H1 (cell line): ENCODE results near the gene OGFRL1.

Experiments used
- CTCF ChIP-seq, 3 experiments: IDR thresholded peaks; 1 replicate in 2 of 3; 2 replicates in 1 of 3; pipeline versions ENCODE4 v1.5.1 to v1.6.1; 2011; ENCODE audit warnings: low read length in 3 of 3, mild to moderate bottlenecking in 3 of 3, inconsistent platforms in 2 of 3, low read depth in 1 of 3, moderate library complexity in 1 of 3; ENCODE audit not compliant: insufficient read depth in 1 of 3; ENCODE audit errors: control extremely low read depth in 1 of 3
- POLR2AphosphoS5 ChIP-seq: IDR thresholded peaks from 2 replicates; pipeline ENCODE4 v1.6.1; 2011; ENCODE audit warnings: low read depth, low read length
- RAD21 ChIP-seq, 2 experiments: IDR thresholded peaks in 1 of 2; conservative IDR thresholded peaks in 1 of 2; 2 replicates each; pipeline ENCODE4 v1.6.1; 2011; ENCODE audit warnings: low read depth in 2 of 2, low read length in 2 of 2, improper control_type of control experiment in 1 of 2, inconsistent platforms in 1 of 2, mild to moderate bottlenecking in 1 of 2, moderate library complexity in 1 of 2
- ZNF274 ChIP-seq: IDR thresholded peaks from 2 replicates; pipeline ENCODE4 v1.7.0; 2012; ENCODE audit warnings: low read length, borderline replicate concordance; ENCODE audit errors: extremely low read depth

- TF ChIP-seq CTCF (IDR thresholded peaks at IDR 0.05; ENCODE audit: control extremely low read depth in 1 of 3, insufficient read depth in 1 of 3, low read depth in 1 of 3, low read length in 3 of 3) = no peak
- TF ChIP-seq RAD21 (IDR thresholded peaks at IDR 0.05 in 1 of 2, conservative IDR thresholded peaks at IDR 0.05 in 1 of 2; ENCODE audit: low read depth in 2 of 2, low read length in 2 of 2) = no peak
- no peak for TF ChIP-seq POLR2AphosphoS5
- no peak for TF ChIP-seq ZNF274
Observed at GRCh38 chr6:71259888-71260604, 28.6 kb upstream of the OGFRL1 start.
